Esophagus (tissue), 2 donors: Measurements from ENCODE around the gene LRRC4. TPM values are rescaled to one million over a fixed set of nuclear protein-coding genes. Genes with fewer than 3 reads are reported as not detected.

Experiments used
- H3K27ac ChIP-seq, 2 donors: one replicate each; pipeline ENCODE4 v1.5.1; 2013; ENCODE audit warnings: low read depth in 2 of 2, mild to moderate bottlenecking in 2 of 2, inconsistent platforms in 1 of 2, low read length in 1 of 2, moderate library complexity in 1 of 2
- H3K27me3 ChIP-seq, 2 donors: one replicate each; pipeline ENCODE4 v1.6.1; 2013; ENCODE audit warnings: low read length in 2 of 2, control low read depth in 1 of 2, mild to moderate bottlenecking in 1 of 2; ENCODE audit not compliant: insufficient read depth in 2 of 2, control insufficient read depth in 1 of 2
- H3K36me3 ChIP-seq, 2 donors: one replicate each; pipeline ENCODE4 v1.6.1; 2013; ENCODE audit warnings: low read length in 1 of 2; ENCODE audit not compliant: control insufficient read depth in 2 of 2, insufficient read depth in 2 of 2
- H3K4me1 ChIP-seq, 2 donors: one replicate each; pipeline ENCODE4 v1.6.1; 2013; ENCODE audit warnings: low read length in 1 of 2; ENCODE audit not compliant: control insufficient read depth in 2 of 2, insufficient read depth in 2 of 2
- H3K4me3 ChIP-seq, 2 donors: one replicate each; pipeline ENCODE4 v1.5.1; 2013; ENCODE audit warnings: low read length in 2 of 2, mild to moderate bottlenecking in 2 of 2, low read depth in 1 of 2, moderate library complexity in 1 of 2
- H3K9me3 ChIP-seq, 2 donors: one replicate each; pipeline ENCODE4 v1.6.1; 2013; ENCODE audit warnings: mild to moderate bottlenecking in 2 of 2, low read depth in 1 of 2, low read length in 1 of 2, moderate library complexity in 1 of 2; ENCODE audit not compliant: control insufficient read depth in 2 of 2, insufficient read depth in 1 of 2
- WGBS, 2 donors: extraction: QIAGEN DNeasy Blood & Tissue Kit; methylation state at CpG; one replicate each; pipeline ENCODE4 v1.1.7; 2013; 5-methylcytosine and 5-hydroxymethylcytosine counted together
- polyA plus RNA-seq, 2 donors: library from polyadenylated mRNA; stranded (reverse); fragments of 200-250 nt; gene quantifications; one replicate each; pipeline ENCODE4 v1.2.3, GENCODE V29; 2013
- donor health status: healthy with polysubstance abuse.
- donor health status: Bipolar disorder and iron deficiency.

Gene LRRC4
- polyA plus RNA-seq, 2 donors, result 1.9 to 2.1 TPM

DNA sequence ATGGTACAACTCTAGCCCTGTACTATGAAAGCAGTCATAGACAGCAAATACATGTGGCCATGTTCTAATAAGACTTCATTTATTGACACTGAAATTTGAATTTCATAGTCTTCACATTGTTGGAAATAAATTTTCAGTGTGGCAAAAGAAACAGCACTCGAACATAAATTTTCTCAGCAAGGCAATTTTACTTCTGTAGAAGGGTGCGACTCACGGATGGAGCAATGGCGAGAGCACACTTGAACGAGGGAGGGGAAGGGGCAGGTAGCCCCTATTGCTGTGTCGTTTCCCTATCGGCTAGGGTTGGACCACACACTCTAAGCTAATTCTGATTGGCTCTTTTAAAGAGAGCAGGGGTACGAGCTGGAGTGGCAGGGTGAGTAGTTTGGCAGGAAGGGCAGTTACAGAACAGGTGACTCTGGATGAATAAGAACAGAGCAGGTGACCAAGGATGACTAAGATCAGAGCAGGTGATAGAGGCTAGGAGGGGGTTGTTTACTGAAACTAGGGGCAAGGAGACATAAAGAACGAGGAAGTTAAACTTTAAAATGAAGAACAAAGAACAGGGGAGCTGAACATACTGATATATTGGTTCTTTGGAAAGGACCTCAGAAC, 52.0 kb downstream of the LRRC4 start:
- H3K36me3 ChIP-seq, result peaks cover 3 to 10% of the 10 kb centered on the region in 2 donors
- H3K4me1 ChIP-seq, result peaks cover 0 to 9% of the 10 kb centered on the region in 2 donors
- H3K9me3 ChIP-seq, result peaks cover 0 to 5% of the 10 kb centered on the region in 2 donors
- WGBS, 2 donors, result 96 to 97% methylated on average over 9 of the region's 9 CpGs
- peak overlapping the region in 1 of 2 donors; percentile 10 for H3K27ac ChIP-seq
- H3K27me3 ChIP-seq, result no peaks in the 10 kb centered on the region
- no peak overlapping the region for H3K4me3 ChIP-seq

DNA sequence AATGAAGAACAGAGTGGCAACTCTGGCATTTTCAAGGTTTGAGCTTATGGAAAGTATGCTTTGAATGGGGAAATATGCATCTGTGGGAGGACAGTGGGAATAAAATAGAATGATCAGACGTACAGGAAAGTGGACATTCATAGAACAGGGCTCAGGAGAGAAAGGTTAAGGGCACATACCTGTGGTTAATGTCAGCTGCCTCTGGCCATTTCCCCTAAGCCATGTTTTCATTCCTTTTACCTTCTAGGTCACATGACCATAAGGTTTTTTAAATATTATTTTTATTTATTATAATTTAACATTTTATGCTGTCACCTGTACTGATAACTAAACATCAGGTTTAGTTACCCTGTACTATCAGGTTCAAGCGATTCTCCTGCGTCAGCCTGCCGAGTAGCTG, 52.8 kb downstream of the LRRC4 start:
- 97% methylated on average over 4 of the region's 4 CpGs for WGBS, 2 donors
- no peak overlapping the region for H3K27ac ChIP-seq
- peaks cover 0 to 5% of the 10 kb centered on the region in 2 donors for H3K9me3 ChIP-seq
- peaks cover 0 to 9% of the 10 kb centered on the region in 2 donors for H3K4me1 ChIP-seq
- peaks cover 3 to 10% of the 10 kb centered on the region in 2 donors for H3K36me3 ChIP-seq
- H3K27me3 ChIP-seq, result no peaks in the 10 kb centered on the region
- no peak overlapping the region for H3K4me3 ChIP-seq

Other genes starting within 250 kb of the LRRC4 start
- gene LEP, start 209.8 kb upstream of the LRRC4 start, polyA plus RNA-seq, result under 1 TPM; 0.02 TPM